ENCODE results near the gene WDR35. TPM values are rescaled to one million over a fixed set of nuclear protein-coding genes. Genes with fewer than 3 reads are reported as not detected.
A peak's percentile ranks its signal among the peaks of the same experiment; 100 is the strongest.

The WDR35 gene
- total and polyA plus RNA-seq, 7 donors = 0.46 to 15.5 (median 7.2) TPM

DNA sequence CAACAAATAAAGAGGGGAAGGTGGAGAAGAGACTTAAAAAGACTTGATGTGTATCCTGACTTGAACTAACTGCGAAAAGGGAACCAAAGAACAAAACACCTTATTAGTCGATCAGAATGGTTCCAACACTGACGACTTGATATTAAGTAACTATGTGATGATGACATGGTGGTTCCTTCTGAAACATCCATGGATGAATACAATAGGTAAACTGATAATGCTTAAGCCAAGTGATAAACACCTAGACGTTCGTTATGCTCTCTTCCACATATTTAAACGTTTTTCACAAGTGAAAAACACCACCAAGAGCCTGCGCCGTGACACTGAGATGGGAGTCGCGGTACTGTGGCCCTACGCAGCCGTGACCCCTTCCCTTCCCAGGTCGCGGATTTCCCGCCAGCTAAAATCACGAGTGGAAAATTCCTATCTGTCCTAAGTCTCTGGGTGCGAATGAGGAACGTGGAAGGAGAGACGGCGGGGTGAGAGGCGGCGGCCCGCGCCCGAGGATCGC, 88.9 kb downstream of the WDR35 start:
- TF ChIP-seq POLR2A (IDR thresholded peaks at IDR 0.05) = no peak
- TF ChIP-seq, protein P1, sequence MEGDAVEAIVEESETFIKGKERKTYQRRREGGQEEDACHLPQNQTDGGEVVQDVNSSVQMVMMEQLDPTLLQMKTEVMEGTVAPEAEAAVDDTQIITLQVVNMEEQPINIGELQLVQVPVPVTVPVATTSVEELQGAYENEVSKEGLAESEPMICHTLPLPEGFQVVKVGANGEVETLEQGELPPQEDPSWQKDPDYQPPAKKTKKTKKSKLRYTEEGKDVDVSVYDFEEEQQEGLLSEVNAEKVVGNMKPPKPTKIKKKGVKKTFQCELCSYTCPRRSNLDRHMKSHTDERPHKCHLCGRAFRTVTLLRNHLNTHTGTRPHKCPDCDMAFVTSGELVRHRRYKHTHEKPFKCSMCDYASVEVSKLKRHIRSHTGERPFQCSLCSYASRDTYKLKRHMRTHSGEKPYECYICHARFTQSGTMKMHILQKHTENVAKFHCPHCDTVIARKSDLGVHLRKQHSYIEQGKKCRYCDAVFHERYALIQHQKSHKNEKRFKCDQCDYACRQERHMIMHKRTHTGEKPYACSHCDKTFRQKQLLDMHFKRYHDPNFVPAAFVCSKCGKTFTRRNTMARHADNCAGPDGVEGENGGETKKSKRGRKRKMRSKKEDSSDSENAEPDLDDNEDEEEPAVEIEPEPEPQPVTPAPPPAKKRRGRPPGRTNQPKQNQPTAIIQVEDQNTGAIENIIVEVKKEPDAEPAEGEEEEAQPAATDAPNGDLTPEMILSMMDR (IDR thresholded peaks at IDR 0.05) = no peak
- no peak for TF ChIP-seq POLR2AphosphoS5 (IDR thresholded peaks at IDR 0.05)

DNA sequence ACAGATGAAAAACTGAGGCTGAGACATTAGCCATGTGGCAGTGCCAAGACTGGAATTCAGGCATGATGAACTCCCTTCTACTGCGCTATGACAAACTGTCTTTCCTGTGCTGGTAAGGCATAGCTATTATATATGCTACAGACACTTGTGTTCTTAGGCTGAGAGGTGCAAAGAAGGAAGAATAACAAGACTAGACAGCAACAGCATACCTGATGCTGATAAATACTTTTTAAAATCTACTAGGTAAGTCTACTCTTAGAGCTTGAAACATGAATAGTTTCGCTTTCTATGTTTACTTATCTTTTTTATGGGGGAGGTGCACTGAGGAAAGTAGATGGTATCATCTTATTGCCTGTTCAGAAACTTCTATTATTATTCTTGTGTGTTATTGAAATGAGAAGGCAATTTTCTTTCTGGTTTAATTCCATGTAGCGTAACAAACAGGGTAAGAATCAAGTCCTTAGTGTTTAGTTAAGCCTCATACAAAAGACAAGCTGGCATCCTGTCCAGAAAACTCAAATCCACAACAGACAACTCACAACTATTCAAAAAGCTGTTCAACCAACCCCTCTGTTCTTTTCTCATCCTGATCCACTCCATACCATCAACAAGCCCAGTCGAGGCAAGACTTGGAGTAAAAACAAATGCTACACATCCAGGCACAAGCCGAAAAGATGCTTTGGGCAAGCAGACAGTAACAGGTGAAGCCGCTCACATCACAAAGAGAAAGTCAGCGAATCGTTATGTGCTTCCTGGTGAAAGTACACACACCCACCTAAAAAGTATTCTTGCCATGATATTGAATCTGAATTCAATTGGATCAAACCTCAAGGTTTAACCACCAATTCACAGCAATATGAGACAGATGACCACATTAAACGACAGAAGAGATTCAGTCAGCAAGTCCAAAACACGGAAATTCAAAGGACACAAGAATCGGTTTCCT, 89.6 kb downstream of the WDR35 start:
- Histone ChIP-seq H3K36me3 (no peaks in the 10 kb centered on the region), H3K27me3 (no peaks in the 10 kb centered on the region), H3K9me3 (no peaks in the 10 kb centered on the region), H3K4me3 (peak overlapping the region; percentile 70 to 98 (median 78)), H3K27ac (peak overlapping the region; percentile 88 to 95 (median 94)), H3K4me1 (peaks cover 0 to 57% (median 45%) of the 10 kb centered on the region in 4 donors)
- intact Hi-C loops (cut with DNase I) = loop anchor here (5.0 to 10.0 kb wide), 3 partner anchors 152 to 1345 kb away; partner anchors contain the start of gene LAPTM4A
- TF ChIP-seq, protein P1 (IDR thresholded peaks at IDR 0.05) = no peak
- no peak for TF ChIP-seq POLR2A (IDR thresholded peaks at IDR 0.05)
- TF ChIP-seq POLR2AphosphoS5 (IDR thresholded peaks at IDR 0.05) = no peak
- no peak for TF ChIP-seq EP300 (IDR thresholded peaks at IDR 0.05)
- no peak for DNase-seq
- WGBS, 2 donors = 13 to 23% methylated on average over 11 of the region's 11 CpGs

More for the DNA sequence above, 88.9 kb downstream of the WDR35 start:
- no peak for DNase-seq
- H3K4me1 ChIP-seq = peaks cover 0 to 50% (median 45%) of the 10 kb centered on the region in 4 donors
- H3K4me3 ChIP-seq = peak overlapping the region; percentile 70 to 98 (median 78)
- no peaks in the 10 kb centered on the region for H3K27me3 ChIP-seq
- 0 to 1% methylated on average over 26 of the region's 26 CpGs for WGBS, 2 donors
- no peaks in the 10 kb centered on the region for H3K9me3 ChIP-seq
- no peaks in the 10 kb centered on the region for H3K36me3 ChIP-seq
- peak overlapping the region; percentile 88 to 95 (median 94) for H3K27ac ChIP-seq
- intact Hi-C loops (cut with DNase I) = loop anchor here (5.0 to 10.0 kb wide), 3 partner anchors 151 to 1346 kb away; partner anchors contain the start of gene LAPTM4A

DNA sequence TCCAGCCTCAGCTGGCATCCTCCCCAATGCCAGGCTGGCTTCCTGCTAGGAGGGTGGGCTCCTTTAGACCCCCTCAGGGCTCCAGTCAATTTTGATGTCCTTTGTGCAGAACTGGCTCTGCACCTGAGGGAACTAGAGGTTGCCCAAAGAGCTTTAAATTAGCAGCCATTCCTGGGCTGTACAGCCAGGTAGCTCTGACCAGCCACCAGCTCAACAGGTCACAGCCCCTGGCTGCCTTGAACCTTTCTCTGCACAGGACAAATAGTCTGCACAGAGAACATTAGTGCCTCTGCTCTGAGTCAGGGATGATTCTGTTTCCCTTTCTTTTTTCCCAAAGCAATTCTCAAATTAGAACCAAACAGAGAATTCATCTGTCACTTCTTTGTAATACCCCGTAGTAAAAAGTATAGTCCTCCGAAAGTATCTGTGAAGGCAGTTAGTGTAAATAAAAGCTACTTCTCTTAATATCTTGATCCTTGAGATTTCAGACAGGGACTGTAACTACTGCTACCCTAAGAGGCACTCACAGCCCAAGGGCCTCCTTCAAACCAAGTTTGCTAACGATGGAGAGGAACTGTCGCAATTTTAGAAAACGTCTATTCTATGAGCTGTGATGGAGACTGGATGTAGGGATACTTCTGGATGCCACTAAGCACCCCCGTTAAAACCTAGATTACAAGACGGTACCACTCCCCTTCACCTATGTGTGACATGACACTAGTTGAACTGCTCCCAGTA, 91.1 kb downstream of the WDR35 start:
- H3K9me3 ChIP-seq = no peaks in the 10 kb centered on the region
- TF ChIP-seq POLR2A (IDR thresholded peaks at IDR 0.05) (no peak), EP300 (IDR thresholded peaks at IDR 0.05) (no peak), POLR2AphosphoS5 (IDR thresholded peaks at IDR 0.05) (no peak)
- TF ChIP-seq, protein P1 (IDR thresholded peaks at IDR 0.05) = no peak
- H3K36me3 ChIP-seq = no peaks in the 10 kb centered on the region
- DNase-seq = no peak
- intact Hi-C loops (cut with DNase I) = no loop called here
- peaks cover 0 to 63% (median 45%) of the 10 kb centered on the region in 4 donors for H3K4me1 ChIP-seq
- WGBS, 2 donors = 80 to 85% methylated on average over 7 of the region's 7 CpGs
- no peaks in the 10 kb centered on the region for H3K27me3 ChIP-seq
- H3K27ac ChIP-seq = no peak overlapping the region
- no peak overlapping the region for H3K4me3 ChIP-seq

DNA sequence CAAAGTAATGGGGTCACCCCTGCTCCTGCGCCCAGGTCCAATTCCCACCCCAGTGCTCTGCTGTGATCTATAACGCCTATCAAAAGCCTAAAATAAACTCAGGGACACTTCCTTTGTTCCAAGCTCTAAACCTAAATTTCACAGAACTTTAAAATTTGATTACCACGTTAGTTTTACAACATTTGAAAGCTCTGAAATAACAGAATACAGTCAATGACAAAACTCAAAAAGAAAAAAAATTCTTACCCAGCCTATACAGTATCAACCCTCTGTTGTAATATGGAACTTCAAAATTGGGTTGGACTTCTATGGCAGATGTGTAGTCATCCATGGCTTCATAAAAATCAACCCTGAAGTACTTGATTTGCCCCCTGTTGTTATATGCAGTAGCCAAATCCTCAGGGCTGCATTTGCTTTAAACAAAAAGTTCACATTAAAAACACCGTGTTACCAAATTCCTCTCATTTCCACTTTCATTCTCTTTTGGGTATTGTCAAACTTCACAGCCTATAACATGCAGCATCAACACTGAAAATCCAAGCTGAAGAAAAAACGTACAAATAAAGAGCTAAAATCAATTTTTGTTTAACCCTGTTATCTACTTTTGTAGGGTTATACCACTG, 92.2 kb downstream of the WDR35 start:
- no peak overlapping the region for H3K4me3 ChIP-seq
- TF ChIP-seq, protein P1 (IDR thresholded peaks at IDR 0.05) = no peak
- TF ChIP-seq POLR2AphosphoS5 (IDR thresholded peaks at IDR 0.05) (no peak), EP300 (IDR thresholded peaks at IDR 0.05) (no peak), POLR2A (IDR thresholded peaks at IDR 0.05) (no peak)
- peaks cover 0 to 62% (median 44%) of the 10 kb centered on the region in 4 donors for H3K4me1 ChIP-seq
- H3K27ac ChIP-seq = no peak overlapping the region
- no peaks in the 10 kb centered on the region for H3K27me3 ChIP-seq
- H3K36me3 ChIP-seq = no peaks in the 10 kb centered on the region
- 68 to 78% methylated on average over 5 of the region's 5 CpGs for WGBS, 2 donors
- DNase-seq = no peak
- intact Hi-C loops (cut with DNase I) = no loop called here
- H3K9me3 ChIP-seq = no peaks in the 10 kb centered on the region

All from sigmoid colon (tissue), 7 donors.